Left ventricle myocardium superior (tissue), 1 donor: Measurements from ENCODE around the gene EHF. TPM values are rescaled to one million over a fixed set of nuclear protein-coding genes. Genes with fewer than 3 reads are reported as not detected.
"Not testable (repeated sequence)": the region's sequence is repeated elsewhere in the genome, so short reads cannot be mapped to it uniquely, and the experiment has no call there.

Source experiments
- ATAC-seq: fragments of 200-7000 bp; cut with Tn5 transposase; one replicate; pipeline ENCODE4 v1.9.1; 2020; ENCODE audit warnings: mild to moderate bottlenecking, moderate library complexity
- DNase-seq: peaks from one replicate; pipeline ENCODE4 v3.0.0-alpha.2; 2020
- intact Hi-C: fragments of 100-400 bp; cut with micrococcal nuclease; formaldehyde crosslinking; loops from one replicate; pipeline ENCODE4 v1.11.0; 2022
- long read RNA-seq: library from polyadenylated mRNA; unstranded; transcript quantifications from one replicate; pipeline ENCODE4 v2.0.0, GENCODE V29; 2021
- total RNA-seq: library from RNA; stranded (reverse); fragmentation: NEBNext Ultra II Directional; extraction: Animal tissue kit (Norgen Biotek cat#: 25700); gene quantifications from one replicate; pipeline ENCODE4 v1.2.1, GENCODE V29; 2021
- donor health status: DM: no; HTN: yes; CAD: no; lungs with severe emphysema.

The EHF gene
- total RNA-seq = 2.7 TPM
- long read RNA-seq, partial matches to known transcripts = 2 of 8 reads
- long read RNA-seq, other reads (novel, unspliced or antisense) = 2 of 8 reads

- ATAC-seq (no peak), DNase-seq (no peak)
- intact Hi-C loops = no loop called here
Measured at GRCh38 chr11:34620820-34621792, at the start of gene EHF. TSS of gene EHF (plus strand) at chr11:34621093. CDS start at chr11:34642631, 21,538 bp downstream.

- no peak for ATAC-seq
- intact Hi-C loops = no loop called here
Measured at GRCh38 chr11:34573537-34573936, 47.4 kb upstream of the EHF start.

GRCh38 chr11:34575261-34575660, 45.6 kb upstream of the EHF start:
- ATAC-seq (no peak), DNase-seq (no peak)
- intact Hi-C loops = no loop called here

More at GRCh38 chr11:34573537-34573936, 47.4 kb upstream of the EHF start:
- no peak for DNase-seq

- DNase-seq (no peak), ATAC-seq (no peak)
- intact Hi-C loops = no loop called here
Measured at GRCh38 chr11:34575671-34576070, 45.2 kb upstream of the EHF start.

GRCh38 chr11:34576331-34576730, 44.6 kb upstream of the EHF start:
- ATAC-seq (no peak), DNase-seq (no peak)
- intact Hi-C loops = no loop called here

GRCh38 chr11:34583818-34584217, 37.1 kb upstream of the EHF start:
- no peak for DNase-seq
- intact Hi-C loops = no loop called here

GRCh38 chr11:34585304-34585734, 35.6 kb upstream of the EHF start:
- no peak for ATAC-seq
- no peak for DNase-seq
- intact Hi-C loops = loop anchor here (5.0 kb wide), 1 partner anchor 807 kb away; no protein-coding TSS in a partner anchor

More at GRCh38 chr11:34583818-34584217, 37.1 kb upstream of the EHF start:
- ATAC-seq = no peak

GRCh38 chr11:34585735-34586487, 35.0 kb upstream of the EHF start:
- ATAC-seq = peak; percentile 45
- DNase-seq = no peak
- intact Hi-C loops = loop anchor here (2.0 to 5.0 kb wide), 2 partner anchors 305 to 806 kb away; no protein-coding TSS in a partner anchor

- no peak for DNase-seq
- ATAC-seq = no peak
- intact Hi-C loops = loop anchor here (2.0 to 5.0 kb wide), 2 partner anchors 304 to 806 kb away; no protein-coding TSS in a partner anchor
Measured at GRCh38 chr11:34586488-34587281, 34.2 kb upstream of the EHF start.

GRCh38 chr11:34587282-34587677, 33.6 kb upstream of the EHF start:
- ATAC-seq = no peak
- intact Hi-C loops = loop anchor here (2.0 to 5.0 kb wide), 2 partner anchors 304 to 805 kb away; no protein-coding TSS in a partner anchor
- no peak for DNase-seq

GRCh38 chr11:34588023-34588422, 32.9 kb upstream of the EHF start:
- no peak for DNase-seq
- ATAC-seq = no peak
- intact Hi-C loops = loop anchor here (5.0 kb wide), 1 partner anchor 804 kb away; no protein-coding TSS in a partner anchor

- no peak for ATAC-seq
- intact Hi-C loops = loop anchor here (5.0 kb wide), 1 partner anchor 804 kb away; no protein-coding TSS in a partner anchor
- DNase-seq = no peak
Measured at GRCh38 chr11:34588701-34589100, 32.2 kb upstream of the EHF start.

GRCh38 chr11:34589177-34589576, 31.7 kb upstream of the EHF start:
- not testable (repeated sequence) for DNase-seq, ATAC-seq
- intact Hi-C loops = loop anchor here (5.0 kb wide), 1 partner anchor 803 kb away; no protein-coding TSS in a partner anchor

GRCh38 chr11:34593085-34593484, 27.8 kb upstream of the EHF start:
- intact Hi-C loops = no loop called here
- DNase-seq (no peak), ATAC-seq (no peak)

GRCh38 chr11:34594603-34595002, 26.3 kb upstream of the EHF start:
- intact Hi-C loops = no loop called here
- no peak for ATAC-seq

GRCh38 chr11:34595391-34595790, 25.5 kb upstream of the EHF start:
- DNase-seq (no peak), ATAC-seq (no peak)
- intact Hi-C loops = no loop called here

More at GRCh38 chr11:34594603-34595002, 26.3 kb upstream of the EHF start:
- DNase-seq = no peak

GRCh38 chr11:34595960-34596644, 24.8 kb upstream of the EHF start:
- ATAC-seq (no peak), DNase-seq (no peak)
- intact Hi-C loops = no loop called here

- DNase-seq (no peak), ATAC-seq (no peak)
- intact Hi-C loops = no loop called here
Measured at GRCh38 chr11:34599406-34599945, 21.4 kb upstream of the EHF start.
